Measurements from ENCODE around the gene SLC23A2.
A peak's percentile ranks its signal among the peaks of the same experiment; 100 is the strongest.

The SLC23A2 gene

GRCh38 chr20:4897600-4897999 lies 103.7 kb downstream of the SLC23A2 start:
- Histone ChIP-seq H3K4me3 (ENCODE audit: severe bottlenecking) (no peak overlapping the region), H3K4me1 (ENCODE audit: insufficient read depth, poor library complexity, severe bottlenecking) (peaks cover 22% of the 10 kb centered on the region), H3K27ac (ENCODE audit: poor library complexity, severe bottlenecking) (peak overlapping the region; percentile 55), H3K27me3 (ENCODE audit: insufficient read depth, poor library complexity, severe bottlenecking) (no peaks in the 10 kb centered on the region), H3K9me3 (ENCODE audit: severe bottlenecking) (no peaks in the 10 kb centered on the region), H3K36me3 (ENCODE audit: low read depth) (peaks cover 3% of the 10 kb centered on the region; the same call in 1 of the 2 replicates)
- no peak for ATAC-seq (ENCODE audit: low read depth)
- TF ChIP-seq CTCF (IDR thresholded peaks at IDR 0.05; ENCODE audit: poor library complexity, severe bottlenecking) = no peak
- DNase-seq (ENCODE audit: low spot score) = no peak

- Histone ChIP-seq H3K27me3 (ENCODE audit: insufficient read depth, poor library complexity, severe bottlenecking) (no peaks in the 10 kb centered on the region), H3K27ac (ENCODE audit: poor library complexity, severe bottlenecking) (no peak overlapping the region), H3K4me1 (ENCODE audit: insufficient read depth, poor library complexity, severe bottlenecking) (peaks cover 22% of the 10 kb centered on the region), H3K36me3 (ENCODE audit: low read depth) (no peaks in the 10 kb centered on the region), H3K4me3 (ENCODE audit: severe bottlenecking) (no peak overlapping the region), H3K9me3 (ENCODE audit: severe bottlenecking) (no peaks in the 10 kb centered on the region)
- ATAC-seq (ENCODE audit: low read depth) (no peak), DNase-seq (ENCODE audit: low spot score) (no peak)
- no peak for TF ChIP-seq CTCF (IDR thresholded peaks at IDR 0.05; ENCODE audit: poor library complexity, severe bottlenecking)
Measured at GRCh38 chr20:4896971-4897497, 104.3 kb downstream of the SLC23A2 start.

GRCh38 chr20:4896119-4896702 lies 105.1 kb downstream of the SLC23A2 start:
- ATAC-seq (ENCODE audit: low read depth) (no peak), DNase-seq (ENCODE audit: low spot score) (no peak)
- Histone ChIP-seq H3K27me3 (ENCODE audit: insufficient read depth, poor library complexity, severe bottlenecking) (no peaks in the 10 kb centered on the region), H3K4me1 (ENCODE audit: insufficient read depth, poor library complexity, severe bottlenecking) (peaks cover 22% of the 10 kb centered on the region), H3K36me3 (ENCODE audit: low read depth) (no peaks in the 10 kb centered on the region), H3K27ac (ENCODE audit: poor library complexity, severe bottlenecking) (no peak overlapping the region), H3K9me3 (ENCODE audit: severe bottlenecking) (no peaks in the 10 kb centered on the region), H3K4me3 (ENCODE audit: severe bottlenecking) (no peak overlapping the region)
- no peak for TF ChIP-seq CTCF (IDR thresholded peaks at IDR 0.05; ENCODE audit: poor library complexity, severe bottlenecking)

GRCh38 chr20:4894981-4895381 lies 106.3 kb downstream of the SLC23A2 start:
- peaks cover 22% of the 10 kb centered on the region for H3K4me1 ChIP-seq (ENCODE audit: insufficient read depth, poor library complexity, severe bottlenecking)
- H3K27me3 ChIP-seq (ENCODE audit: insufficient read depth, poor library complexity, severe bottlenecking) = no peaks in the 10 kb centered on the region
- no peak for TF ChIP-seq CTCF (IDR thresholded peaks at IDR 0.05; ENCODE audit: poor library complexity, severe bottlenecking)
- ATAC-seq (ENCODE audit: low read depth) (no peak), DNase-seq (ENCODE audit: low spot score) (no peak)
- H3K4me3 ChIP-seq (ENCODE audit: severe bottlenecking) = no peak overlapping the region
- no peaks in the 10 kb centered on the region for H3K9me3 ChIP-seq (ENCODE audit: severe bottlenecking)
- no peaks in the 10 kb centered on the region for H3K36me3 ChIP-seq (ENCODE audit: low read depth)
- H3K27ac ChIP-seq (ENCODE audit: poor library complexity, severe bottlenecking) = no peak overlapping the region

- H3K9me3 ChIP-seq (ENCODE audit: severe bottlenecking) = no peaks in the 10 kb centered on the region
- H3K36me3 ChIP-seq (ENCODE audit: low read depth) = peaks cover 4% of the 10 kb centered on the region; the same call in 1 of the 2 replicates
- no peak for DNase-seq (ENCODE audit: low spot score)
- H3K27ac ChIP-seq (ENCODE audit: poor library complexity, severe bottlenecking) = no peak overlapping the region
- no peak for TF ChIP-seq CTCF (IDR thresholded peaks at IDR 0.05; ENCODE audit: poor library complexity, severe bottlenecking)
- peaks cover 22% of the 10 kb centered on the region for H3K4me1 ChIP-seq (ENCODE audit: insufficient read depth, poor library complexity, severe bottlenecking)
- H3K27me3 ChIP-seq (ENCODE audit: insufficient read depth, poor library complexity, severe bottlenecking) = no peaks in the 10 kb centered on the region
- no peak for ATAC-seq (ENCODE audit: low read depth)
- H3K4me3 ChIP-seq (ENCODE audit: severe bottlenecking) = no peak overlapping the region
Measured at GRCh38 chr20:4894409-4894808, 106.9 kb downstream of the SLC23A2 start.
